Ishikawa (cell line): ENCODE measurements around the gene CCDC177.

Experiments used
- CREB1 ChIP-seq: IDR thresholded peaks from 2 replicates; pipeline ENCODE4 v1.6.1; 2012; ENCODE audit warnings: low read depth
- EP300 ChIP-seq: IDR thresholded peaks from 2 replicates; pipeline ENCODE4 v1.6.1; 2012; ENCODE audit warnings: borderline replicate concordance
- MAX ChIP-seq: IDR thresholded peaks from 2 replicates; pipeline ENCODE4 v1.6.1; 2012
- NFIC ChIP-seq: IDR thresholded peaks from 2 replicates; pipeline ENCODE4 v1.6.1; 2012
- RAD21 ChIP-seq: IDR thresholded peaks from 2 replicates; pipeline ENCODE4 v1.6.1; 2012; ENCODE audit warnings: low read depth
- REST ChIP-seq: IDR thresholded peaks from 2 replicates; pipeline ENCODE4 v1.6.1; 2012; ENCODE audit warnings: low read depth, mild to moderate bottlenecking
- TAF1 ChIP-seq: IDR thresholded peaks from 2 replicates; pipeline ENCODE4 v1.6.1; 2012; ENCODE audit warnings: low read depth, mild to moderate bottlenecking
- TCF12 ChIP-seq: IDR thresholded peaks from 2 replicates; pipeline ENCODE4 v1.6.1; 2012; ENCODE audit warnings: low read depth
- TEAD4 ChIP-seq: IDR thresholded peaks from 2 replicates; pipeline ENCODE4 v1.6.1; 2012
- USF1 ChIP-seq: IDR thresholded peaks from 2 replicates; pipeline ENCODE4 v1.6.1; 2012
- YY1 ChIP-seq: IDR thresholded peaks from 2 replicates; pipeline ENCODE4 v1.6.1; 2012; ENCODE audit warnings: low read depth
- ZBTB7A ChIP-seq: IDR thresholded peaks from 2 replicates; pipeline ENCODE4 v1.6.1; 2012; ENCODE audit warnings: low read depth

- no peak for TF ChIP-seq EP300
- TF ChIP-seq TEAD4: no peak
- TF ChIP-seq CREB1: no peak
- no peak for TF ChIP-seq REST
- no peak for TF ChIP-seq ZBTB7A
- TF ChIP-seq MAX: no peak
- no peak for TF ChIP-seq TCF12
- TF ChIP-seq RAD21: no peak
- TF ChIP-seq YY1: no peak
- no peak for TF ChIP-seq NFIC
- TF ChIP-seq TAF1: no peak
- TF ChIP-seq USF1: no peak
Measured at GRCh38 chr14:69553252-69553651, 21.4 kb downstream of the CCDC177 start.
